ENCODE results near the gene TMEM151B. TPM values are rescaled to one million over a fixed set of nuclear protein-coding genes. Genes with fewer than 3 reads are reported as not detected.

TMEM151B gene
- total and polyA plus RNA-seq, 9 of the 15 experiments (the other 6 are each of a cell fraction or from before 2014, with no cell fraction given) = not detected

- TF ChIP-seq HINFP (tag; conservative IDR thresholded peaks at IDR 0.05; ENCODE audit: low read depth) (no peak), SPI1 (IDR thresholded peaks at IDR 0.05; ENCODE audit: borderline replicate concordance, low read depth, low read length) (no peak), ELF1 (tag; IDR thresholded peaks at IDR 0.05) (no peak), TAF15 (IDR thresholded peaks at IDR 0.05; ENCODE audit: low read depth, low read length) (0 out of 2 replicates have a peak, but pooled peaks have one; percentile 61), CGGBP1 (CRISPR knock-in tag; IDR thresholded peaks at IDR 0.05) (0 out of 2 replicates have a peak, but pooled peaks have one; percentile 25), IRF1 (CRISPR knock-in tag; IDR thresholded peaks at IDR 0.05; ENCODE audit: borderline replicate concordance) (0 out of 2 replicates have a peak, but pooled peaks have one; percentile 18), SUPT5H (IDR thresholded peaks at IDR 0.05) (peak; percentile 32), THRAP3 (IDR thresholded peaks at IDR 0.05; ENCODE audit: borderline replicate concordance) (peak; percentile 10; the same call in 1 of the 2 replicates), BCLAF1 (IDR thresholded peaks at IDR 0.05; ENCODE audit: borderline replicate concordance in 1 of 2, control insufficient read depth in 1 of 2, low read depth in 2 of 2, low read length in 1 of 2) (peak; percentile 1 to 44; a peak in 1 of 4 replicates), ZBTB33 (CRISPR knock-in tag; IDR thresholded peaks at IDR 0.05) (peak; percentile 25; the same call in 1 of the 2 replicates), SRSF3 (IDR thresholded peaks at IDR 0.05; ENCODE audit: insufficient read depth, low read length) (no peak), ZNF444 (CRISPR knock-in tag; IDR thresholded peaks at IDR 0.05) (no peak), ETS1 (conservative IDR thresholded peaks at IDR 0.05; ENCODE audit: control insufficient read depth, low read depth, low read length) (no peak), TFE3 (CRISPR knock-in tag; IDR thresholded peaks at IDR 0.05) (no peak)
Observed at GRCh38 chr6:44255105-44255808, 15.0 kb upstream of the TMEM151B start (continued).

Data from K562 (cell line).